HG02588 (cell line): ENCODE data around the gene ADAMTS8.
A peak's percentile ranks its signal among the peaks of the same experiment; 100 is the strongest.
"Not testable (repeated sequence)": the region's sequence is repeated elsewhere in the genome, so short reads cannot be mapped to it uniquely, and the experiment has no call there.

ENCODE experiments used
- ATAC-seq: cut with Tn5 transposase; IDR thresholded peaks from one replicate; pipeline ENCODE4 v1.9.1; 2021; ENCODE audit warnings: mild to moderate bottlenecking, moderate library complexity; ENCODE audit not compliant: unreplicated experiment

ADAMTS8 gene

GRCh38 chr11:130439876-130440275 is 11.5 kb upstream of the ADAMTS8 start:
- no peak for ATAC-seq

- no peak for ATAC-seq
Observed at GRCh38 chr11:130439160-130439519, 10.7 kb upstream of the ADAMTS8 start.

- ATAC-seq, result not testable (repeated sequence)
Observed at GRCh38 chr11:130438401-130439159, 10.2 kb upstream of the ADAMTS8 start.

GRCh38 chr11:130437848-130438247 is 9.4 kb upstream of the ADAMTS8 start:
- ATAC-seq, result no peak

GRCh38 chr11:130436171-130436570 is 7.8 kb upstream of the ADAMTS8 start:
- no peak for ATAC-seq

GRCh38 chr11:130435671-130436070 is 7.3 kb upstream of the ADAMTS8 start:
- ATAC-seq, result no peak

GRCh38 chr11:130434521-130435223 is 6.3 kb upstream of the ADAMTS8 start:
- ATAC-seq, result peak; percentile 83

- ATAC-seq, result no peak
Observed at GRCh38 chr11:130433357-130433756, 4.9 kb upstream of the ADAMTS8 start.

GRCh38 chr11:130431801-130432200 is 3.4 kb upstream of the ADAMTS8 start:
- no peak for ATAC-seq

- peak; percentile 55 for ATAC-seq
Observed at GRCh38 chr11:130431331-130431773, 2.9 kb upstream of the ADAMTS8 start.

- no peak for ATAC-seq
Observed at GRCh38 chr11:130429983-130430382, 1.6 kb upstream of the ADAMTS8 start.

- ATAC-seq, result no peak
Observed at GRCh38 chr11:130429120-130429681, 792 bp upstream of the ADAMTS8 start.

GRCh38 chr11:130427581-130428315 is 661 bp downstream of the ADAMTS8 start:
- no peak for ATAC-seq

GRCh38 chr11:130426837-130427341 is 1.5 kb downstream of the ADAMTS8 start:
- no peak for ATAC-seq

GRCh38 chr11:130426223-130426836 is 2.1 kb downstream of the ADAMTS8 start:
- no peak for ATAC-seq

GRCh38 chr11:130425156-130425555 is 3.3 kb downstream of the ADAMTS8 start:
- no peak for ATAC-seq

- ATAC-seq, result no peak
Observed at GRCh38 chr11:130424613-130425140, 3.7 kb downstream of the ADAMTS8 start.

- ATAC-seq, result no peak
Observed at GRCh38 chr11:130423541-130424142, 4.8 kb downstream of the ADAMTS8 start.

- ATAC-seq, result no peak
Observed at GRCh38 chr11:130422251-130422995, 6.0 kb downstream of the ADAMTS8 start.
